ENCODE results near the gene MVK. TPM values are rescaled to one million over a fixed set of nuclear protein-coding genes. Genes with fewer than 3 reads are reported as not detected.

Gene MVK
- total RNA-seq, 1 experiment from 2014 or later = 19.2 TPM

DNA sequence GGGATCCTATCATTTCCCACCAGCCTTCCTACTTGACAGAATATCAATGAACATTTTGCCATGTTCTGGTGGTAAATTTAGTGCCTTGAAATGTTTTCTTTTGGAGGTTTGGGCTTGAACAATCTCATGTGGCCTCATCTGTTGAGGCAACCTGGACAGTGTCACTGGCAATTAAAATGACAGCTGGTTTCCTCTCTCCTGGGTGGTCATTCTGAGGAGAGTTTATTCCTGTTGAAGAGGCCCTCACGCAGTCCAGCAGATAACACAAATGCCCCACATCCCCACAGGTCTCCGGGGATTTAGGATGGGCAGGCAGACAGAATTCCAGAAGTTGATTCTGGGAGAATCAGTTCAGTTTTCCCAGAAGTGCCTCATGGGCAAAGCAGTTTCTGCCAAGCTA is 42.2 kb upstream of the MVK start:
- no peak for DNase-seq
- no peak overlapping the region for H2BK12ac ChIP-seq (ENCODE audit: insufficient read length, low read depth, low read length)
- no peak overlapping the region for H3K4ac ChIP-seq (ENCODE audit: low read depth, low read length)
- H3K4me2 ChIP-seq (ENCODE audit: insufficient read depth, insufficient read length, low read length) = no peak overlapping the region
- no peak overlapping the region for H3K27ac Mint-ChIP-seq
- no peak overlapping the region for H3K56ac ChIP-seq (ENCODE audit: insufficient read length, low read depth, low read length)
- no peaks in the 10 kb centered on the region for H3K27me3 Mint-ChIP-seq (ENCODE audit: low read depth)
- H3K9ac ChIP-seq (ENCODE audit: extremely low read depth, insufficient read length, low read length) = no peak overlapping the region
- H3K14ac ChIP-seq (ENCODE audit: insufficient read depth, low read length) = no peak overlapping the region
- H2BK15ac ChIP-seq (ENCODE audit: low read depth, low read length) = no peak overlapping the region
- H3K4me1 ChIP-seq (ENCODE audit: insufficient read depth, low read length) = 0 out of 2 replicates have a peak, but pooled peaks cover 4% of the 10 kb centered on the region
- no peak overlapping the region for H3T11ph ChIP-seq (ENCODE audit: low read length)
- H3K27me3 ChIP-seq (ENCODE audit: insufficient read depth, low read length) = no peaks in the 10 kb centered on the region
- H3K23me2 ChIP-seq (ENCODE audit: insufficient read length, low read depth, low read length, poor library complexity, severe bottlenecking) = no peaks in the 10 kb centered on the region
- H4K8ac ChIP-seq (replicated peaks; ENCODE audit: insufficient read length, low read depth, low read length) = no peak overlapping the region
- no peak overlapping the region for H3K27ac ChIP-seq (ENCODE audit: insufficient read length, low read depth, low read length)
- H3K79me1 ChIP-seq (ENCODE audit: insufficient read depth, low read depth, low read length, poor library complexity, severe bottlenecking) = no peaks in the 10 kb centered on the region
- H3K23ac ChIP-seq (ENCODE audit: insufficient read length, low read depth, low read length) = no peak overlapping the region
- H2AK5ac ChIP-seq (ENCODE audit: insufficient read length, low read length) = no peak overlapping the region
- no peak overlapping the region for H4K5ac ChIP-seq (ENCODE audit: insufficient read length, low read depth, low read length)
- no peak overlapping the region for H3K18ac ChIP-seq (ENCODE audit: insufficient read length, low read depth, low read length)
- peaks cover 2 to 12% (median 9%) of the 10 kb centered on the region in 3 experiments; a peak in 4 of 7 replicates for H3K36me3 Mint-ChIP-seq (ENCODE audit: insufficient read depth in 1 of 3, low read depth in 3 of 3)
- no peaks in the 10 kb centered on the region for H3K9me3 ChIP-seq (ENCODE audit: control insufficient read depth, low read depth, low read length)
- H3K4me3 Mint-ChIP-seq = no peak overlapping the region
- no peaks in the 10 kb centered on the region for H3K79me2 ChIP-seq (ENCODE audit: insufficient read depth, low read length)
- H2BK20ac ChIP-seq (ENCODE audit: low read depth, low read length, poor library complexity, severe bottlenecking) = no peak overlapping the region
- no peaks in the 10 kb centered on the region for H3K9me3 Mint-ChIP-seq
- H2BK5ac ChIP-seq (ENCODE audit: insufficient read length, low read length) = no peak overlapping the region
- WGBS (ENCODE audit: extremely low coverage, insufficient read length, low lambda C conversion rate) = no CpG with 5 or more reads among the region's 2 CpGs
- H2BK120ac ChIP-seq (ENCODE audit: low read depth, low read length, poor library complexity, severe bottlenecking) = no peak overlapping the region
- H4K91ac ChIP-seq (ENCODE audit: insufficient read length, low read depth, low read length) = no peak overlapping the region
- no peak overlapping the region for H2AFZ ChIP-seq (ENCODE audit: low read length)
- TF ChIP-seq, protein P1, sequence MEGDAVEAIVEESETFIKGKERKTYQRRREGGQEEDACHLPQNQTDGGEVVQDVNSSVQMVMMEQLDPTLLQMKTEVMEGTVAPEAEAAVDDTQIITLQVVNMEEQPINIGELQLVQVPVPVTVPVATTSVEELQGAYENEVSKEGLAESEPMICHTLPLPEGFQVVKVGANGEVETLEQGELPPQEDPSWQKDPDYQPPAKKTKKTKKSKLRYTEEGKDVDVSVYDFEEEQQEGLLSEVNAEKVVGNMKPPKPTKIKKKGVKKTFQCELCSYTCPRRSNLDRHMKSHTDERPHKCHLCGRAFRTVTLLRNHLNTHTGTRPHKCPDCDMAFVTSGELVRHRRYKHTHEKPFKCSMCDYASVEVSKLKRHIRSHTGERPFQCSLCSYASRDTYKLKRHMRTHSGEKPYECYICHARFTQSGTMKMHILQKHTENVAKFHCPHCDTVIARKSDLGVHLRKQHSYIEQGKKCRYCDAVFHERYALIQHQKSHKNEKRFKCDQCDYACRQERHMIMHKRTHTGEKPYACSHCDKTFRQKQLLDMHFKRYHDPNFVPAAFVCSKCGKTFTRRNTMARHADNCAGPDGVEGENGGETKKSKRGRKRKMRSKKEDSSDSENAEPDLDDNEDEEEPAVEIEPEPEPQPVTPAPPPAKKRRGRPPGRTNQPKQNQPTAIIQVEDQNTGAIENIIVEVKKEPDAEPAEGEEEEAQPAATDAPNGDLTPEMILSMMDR (conservative IDR thresholded peaks at IDR 0.05) = no peak
- H3K4me1 Mint-ChIP-seq = peaks cover 10 to 21% of the 10 kb centered on the region in 2 experiments
- H4K20me1 ChIP-seq (ENCODE audit: control insufficient read depth, insufficient read depth, insufficient read length) = no peaks in the 10 kb centered on the region

Data from H9 (cell line).